ENCODE measurements around the gene LBP. TPM values are rescaled to one million over a fixed set of nuclear protein-coding genes. Genes with fewer than 3 reads are reported as not detected.

The LBP gene
- total RNA-seq, 1 experiment from 2014 or later, result 0.52 TPM

DNA sequence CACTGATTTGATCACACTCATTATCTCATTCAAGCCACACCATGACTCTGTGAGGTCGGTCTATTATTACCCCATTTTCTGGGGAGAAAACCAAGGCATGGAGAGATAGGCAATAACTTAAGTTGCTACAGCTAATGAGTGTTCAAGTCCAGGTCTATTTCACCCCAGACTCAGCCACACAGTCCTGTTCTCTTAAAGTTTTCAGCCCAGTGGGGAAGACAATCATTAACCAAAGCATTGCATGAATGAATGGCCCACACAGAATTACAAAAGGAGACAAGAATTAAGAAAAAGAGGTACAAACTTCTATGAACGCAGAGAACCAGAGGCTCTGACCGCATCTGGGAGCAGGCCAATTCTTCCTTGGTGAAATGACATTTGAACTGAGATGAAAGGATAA, 35.2 kb upstream of the LBP start:
- Mint-ChIP-seq H3K4me3 (no peak overlapping the region), H3K4me1 (peaks cover 4 to 8% of the 10 kb centered on the region in 2 experiments), H3K27ac (no peak overlapping the region), H3K36me3 (ENCODE audit: insufficient read depth in 1 of 3, low read depth in 3 of 3) (no peaks in the 10 kb centered on the region), H3K9me3 (no peaks in the 10 kb centered on the region), H3K27me3 (ENCODE audit: low read depth) (peaks cover 15% of the 10 kb centered on the region)
- Histone ChIP-seq H2BK12ac (ENCODE audit: insufficient read length, low read depth, low read length) (no peak overlapping the region), H3K79me1 (ENCODE audit: insufficient read depth, low read depth, low read length, poor library complexity, severe bottlenecking) (no peaks in the 10 kb centered on the region), H3K23ac (ENCODE audit: insufficient read length, low read depth, low read length) (no peak overlapping the region), H3K4me2 (ENCODE audit: insufficient read depth, insufficient read length, low read length) (no peak overlapping the region), H3K18ac (ENCODE audit: insufficient read length, low read depth, low read length) (no peak overlapping the region), H3K23me2 (ENCODE audit: insufficient read length, low read depth, low read length, poor library complexity, severe bottlenecking) (no peaks in the 10 kb centered on the region), H3K4ac (ENCODE audit: low read depth, low read length) (no peak overlapping the region), H3K27me3 (ENCODE audit: insufficient read depth, low read length) (no peaks in the 10 kb centered on the region), H2BK20ac (ENCODE audit: low read depth, low read length, poor library complexity, severe bottlenecking) (no peak overlapping the region), H2AFZ (ENCODE audit: low read length) (no peak overlapping the region), H4K8ac (replicated peaks; ENCODE audit: insufficient read length, low read depth, low read length) (no peak overlapping the region), H2BK120ac (ENCODE audit: low read depth, low read length, poor library complexity, severe bottlenecking) (no peak overlapping the region), H3K14ac (ENCODE audit: insufficient read depth, low read length) (no peak overlapping the region), H3K56ac (ENCODE audit: insufficient read length, low read depth, low read length) (no peak overlapping the region), H3K9ac (ENCODE audit: extremely low read depth, insufficient read length, low read length) (no peak overlapping the region), H3K79me2 (ENCODE audit: insufficient read depth, low read length) (no peaks in the 10 kb centered on the region), H2AK5ac (ENCODE audit: insufficient read length, low read length) (no peak overlapping the region), H3K4me1 (ENCODE audit: insufficient read depth, low read length) (no peaks in the 10 kb centered on the region), H3T11ph (ENCODE audit: low read length) (no peak overlapping the region), H3K27ac (ENCODE audit: insufficient read length, low read depth, low read length) (no peak overlapping the region), H4K91ac (ENCODE audit: insufficient read length, low read depth, low read length) (no peak overlapping the region), H2BK5ac (ENCODE audit: insufficient read length, low read length) (no peak overlapping the region), H2BK15ac (ENCODE audit: low read depth, low read length) (no peak overlapping the region), H4K5ac (ENCODE audit: insufficient read length, low read depth, low read length) (no peak overlapping the region), H3K9me3 (ENCODE audit: control insufficient read depth, low read depth, low read length) (no peaks in the 10 kb centered on the region), H4K20me1 (ENCODE audit: control insufficient read depth, insufficient read depth, insufficient read length) (no peaks in the 10 kb centered on the region)
- no CpG with 5 or more reads among the region's 3 CpGs for WGBS (ENCODE audit: extremely low coverage, insufficient read length, low lambda C conversion rate)
- TF ChIP-seq, protein P1, sequence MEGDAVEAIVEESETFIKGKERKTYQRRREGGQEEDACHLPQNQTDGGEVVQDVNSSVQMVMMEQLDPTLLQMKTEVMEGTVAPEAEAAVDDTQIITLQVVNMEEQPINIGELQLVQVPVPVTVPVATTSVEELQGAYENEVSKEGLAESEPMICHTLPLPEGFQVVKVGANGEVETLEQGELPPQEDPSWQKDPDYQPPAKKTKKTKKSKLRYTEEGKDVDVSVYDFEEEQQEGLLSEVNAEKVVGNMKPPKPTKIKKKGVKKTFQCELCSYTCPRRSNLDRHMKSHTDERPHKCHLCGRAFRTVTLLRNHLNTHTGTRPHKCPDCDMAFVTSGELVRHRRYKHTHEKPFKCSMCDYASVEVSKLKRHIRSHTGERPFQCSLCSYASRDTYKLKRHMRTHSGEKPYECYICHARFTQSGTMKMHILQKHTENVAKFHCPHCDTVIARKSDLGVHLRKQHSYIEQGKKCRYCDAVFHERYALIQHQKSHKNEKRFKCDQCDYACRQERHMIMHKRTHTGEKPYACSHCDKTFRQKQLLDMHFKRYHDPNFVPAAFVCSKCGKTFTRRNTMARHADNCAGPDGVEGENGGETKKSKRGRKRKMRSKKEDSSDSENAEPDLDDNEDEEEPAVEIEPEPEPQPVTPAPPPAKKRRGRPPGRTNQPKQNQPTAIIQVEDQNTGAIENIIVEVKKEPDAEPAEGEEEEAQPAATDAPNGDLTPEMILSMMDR (conservative IDR thresholded peaks at IDR 0.05), result no peak
- no peak for DNase-seq

Data from H9 (cell line).